Mesenchymal stem cell (in vitro differentiated cells and primary cell): ENCODE results near the gene POU6F1.

Source experiments
- DNase-seq: peaks from one replicate; pipeline ENCODE4 v3.0.0-alpha.2; 2013
- H2AFZ ChIP-seq: one replicate; pipeline ENCODE4 v1.6.1; 2013; ENCODE audit warnings: low read depth, mild to moderate bottlenecking, control low read depth, inconsistent platforms, low read length, moderate library complexity
- H2AK5ac ChIP-seq: 2 replicates; pipeline ENCODE4 v1.6.1; 2013; ENCODE audit warnings: low read length, moderate library complexity, mild to moderate bottlenecking, inconsistent platforms; ENCODE audit not compliant: severe bottlenecking
- H2BK120ac ChIP-seq: one replicate; pipeline ENCODE4 v1.6.1; 2013; ENCODE audit warnings: low read depth, mild to moderate bottlenecking, inconsistent platforms, low read length, moderate library complexity
- H2BK12ac ChIP-seq, 2 experiments: one replicate each; pipeline ENCODE4 v1.6.1; 2013; ENCODE audit warnings: inconsistent platforms in 2 of 2, low read length in 2 of 2, mild to moderate bottlenecking in 2 of 2, moderate library complexity in 2 of 2, control low read depth in 1 of 2
- H2BK15ac ChIP-seq: one replicate; pipeline ENCODE4 v1.6.1; 2013; ENCODE audit warnings: mild to moderate bottlenecking, low read depth, inconsistent platforms; ENCODE audit not compliant: poor library complexity, severe bottlenecking
- H2BK5ac ChIP-seq: 2 replicates; pipeline ENCODE4 v1.6.1; 2013; ENCODE audit warnings: low read depth, mild to moderate bottlenecking, low read length, control low read depth, inconsistent platforms; ENCODE audit not compliant: poor library complexity, severe bottlenecking
- H3K14ac ChIP-seq, 2 experiments: one replicate each; pipeline ENCODE4 v1.6.1; 2013; ENCODE audit warnings: inconsistent platforms in 2 of 2, low read length in 2 of 2, control low read depth in 1 of 2, mild to moderate bottlenecking in 1 of 2, moderate library complexity in 1 of 2
- H3K18ac ChIP-seq, 2 experiments: one replicate each; pipeline ENCODE4 v1.6.1; 2013; ENCODE audit warnings: inconsistent platforms in 2 of 2, low read length in 2 of 2, control low read depth in 1 of 2, low read depth in 1 of 2, mild to moderate bottlenecking in 1 of 2
- H3K23ac ChIP-seq, 2 experiments: one replicate each; pipeline ENCODE4 v1.6.1; 2013; ENCODE audit warnings: inconsistent platforms in 2 of 2, low read length in 2 of 2, mild to moderate bottlenecking in 2 of 2, moderate library complexity in 2 of 2, control low read depth in 1 of 2
- H3K27ac ChIP-seq: 2 replicates; pipeline ENCODE4 v1.5.1; 2013; ENCODE audit warnings: mild to moderate bottlenecking, moderate library complexity, low read length, control low read depth, inconsistent platforms; ENCODE audit not compliant: poor library complexity, severe bottlenecking
- H3K27me3 ChIP-seq, 2 experiments: 2 replicates each; pipeline versions ENCODE4 v1.6.1 to v1.7.0; 2013; ENCODE audit warnings: low read length in 2 of 2, mild to moderate bottlenecking in 2 of 2, moderate library complexity in 2 of 2, control low read depth in 1 of 2, inconsistent platforms in 1 of 2; ENCODE audit not compliant: control insufficient read depth in 1 of 2, insufficient read depth in 1 of 2
- H3K36me3 ChIP-seq, 2 experiments: 2 replicates each; pipeline versions ENCODE4 v1.6.1 to v1.7.0; 2013; ENCODE audit warnings: low read length in 2 of 2, control low read depth in 1 of 2, inconsistent platforms in 1 of 2, low read depth in 1 of 2, mild to moderate bottlenecking in 1 of 2; ENCODE audit not compliant: insufficient read depth in 2 of 2, control insufficient read depth in 1 of 2
- H3K4ac ChIP-seq, 2 experiments: one replicate each; pipeline ENCODE4 v1.6.1; 2013; ENCODE audit warnings: inconsistent platforms in 2 of 2, low read length in 2 of 2, mild to moderate bottlenecking in 2 of 2, moderate library complexity in 2 of 2, control low read depth in 1 of 2, low read depth in 1 of 2
- H3K4me1 ChIP-seq: 2 replicates; pipeline ENCODE4 v1.6.1; 2013; ENCODE audit warnings: low read depth, low read length, control low read depth; ENCODE audit not compliant: control insufficient read depth, insufficient read depth
- H3K4me2 ChIP-seq: 2 replicates; pipeline ENCODE4 v1.6.1; 2013; ENCODE audit warnings: low read length, mild to moderate bottlenecking, inconsistent platforms; ENCODE audit not compliant: poor library complexity, severe bottlenecking
- H3K4me3 ChIP-seq, 2 experiments: 2 replicates each; pipeline versions ENCODE4 v1.5.1 to v1.7.0; 2013; ENCODE audit warnings: low read length in 2 of 2, mild to moderate bottlenecking in 2 of 2, control low read depth in 1 of 2, low read depth in 1 of 2; ENCODE audit not compliant: insufficient read depth in 1 of 2
- H3K79me1 ChIP-seq: replicated peaks from 2 replicates; pipeline ENCODE4 v1.6.1; 2013; ENCODE audit warnings: mild to moderate bottlenecking, control low read depth, low read length, inconsistent platforms; ENCODE audit not compliant: poor library complexity, severe bottlenecking
- H3K9ac ChIP-seq: 2 replicates; pipeline ENCODE4 v1.7.0; 2013; ENCODE audit warnings: mild to moderate bottlenecking, low read length, moderate library complexity
- H3K9me3 ChIP-seq: 2 replicates; pipeline ENCODE4 v1.7.0; 2013; ENCODE audit warnings: mild to moderate bottlenecking, low read length; ENCODE audit not compliant: control insufficient read depth
- H4K8ac ChIP-seq: one replicate; pipeline ENCODE4 v1.6.1; 2013; ENCODE audit warnings: inconsistent platforms, mild to moderate bottlenecking, low read length, moderate library complexity
- H4K91ac ChIP-seq: one replicate; pipeline ENCODE4 v1.6.1; 2013; ENCODE audit warnings: mild to moderate bottlenecking, low read length, inconsistent platforms
- WGBS: methylation state at CpG from one replicate; pipeline ENCODE4 v1.1.7; 2013; ENCODE audit warnings: mixed read lengths; 5-methylcytosine and 5-hydroxymethylcytosine counted together

Gene POU6F1

GRCh38 chr12:51238037-51238509 lies 20.2 kb upstream of the POU6F1 start:
- Histone ChIP-seq H3K79me1 (peaks cover 15% of the 10 kb centered on the region), H4K8ac (peak overlapping the region; percentile 86), H3K4me1 (peaks cover 12% of the 10 kb centered on the region), H3K4me3 (peak overlapping the region; percentile 61 to 99), H3K36me3 (peaks cover 12 to 30% of the 10 kb centered on the region in 2 experiments), H2AK5ac (peak overlapping the region; percentile 22), H3K27me3 (no peaks in the 10 kb centered on the region), H2BK15ac (no peak overlapping the region), H2BK120ac (peak overlapping the region; percentile 71), H3K18ac (peak overlapping the region; percentile 79 to 88), H3K9me3 (no peaks in the 10 kb centered on the region), H3K14ac (no peak overlapping the region), H2BK5ac (no peak overlapping the region), H3K4ac (peak overlapping the region; percentile 6 to 85), H3K27ac (peak overlapping the region; percentile 50), H4K91ac (peak overlapping the region; percentile 66), H3K9ac (peak overlapping the region; percentile 100), H2AFZ (peak overlapping the region; percentile 93), H2BK12ac (peak overlapping the region; percentile 72 to 73), H3K4me2 (peak overlapping the region; percentile 93), H3K23ac (no peak overlapping the region)
- 36% methylated on average over 9 of the region's 10 CpGs for WGBS
- no peak for DNase-seq

- Histone ChIP-seq H2BK12ac (no peak overlapping the region), H3K9ac (no peak overlapping the region), H3K9me3 (no peaks in the 10 kb centered on the region), H3K4me3 (no peak overlapping the region), H3K18ac (no peak overlapping the region), H3K27ac (no peak overlapping the region), H3K36me3 (no peaks in the 10 kb centered on the region), H3K23ac (no peak overlapping the region), H3K14ac (no peak overlapping the region), H4K8ac (no peak overlapping the region), H2BK120ac (no peak overlapping the region), H3K79me1 (peaks cover 6% of the 10 kb centered on the region), H2BK15ac (no peak overlapping the region), H2BK5ac (no peak overlapping the region), H2AFZ (no peak overlapping the region), H3K27me3 (no peaks in the 10 kb centered on the region), H3K4ac (no peak overlapping the region), H4K91ac (no peak overlapping the region), H2AK5ac (no peak overlapping the region), H3K4me1 (peaks cover 5% of the 10 kb centered on the region), H3K4me2 (no peak overlapping the region)
- WGBS, result 97% methylated on average over 3 of the region's 5 CpGs
- no peak for DNase-seq
Observed at GRCh38 chr12:51234530-51234929, 16.7 kb upstream of the POU6F1 start.

- Histone ChIP-seq H3K4me2 (no peak overlapping the region), H3K4ac (no peak overlapping the region), H3K79me1 (no peaks in the 10 kb centered on the region), H3K18ac (no peak overlapping the region), H2BK15ac (no peak overlapping the region), H3K9ac (no peak overlapping the region), H3K4me3 (no peak overlapping the region), H3K4me1 (no peaks in the 10 kb centered on the region), H3K9me3 (no peaks in the 10 kb centered on the region), H2AFZ (no peak overlapping the region), H2BK120ac (no peak overlapping the region), H3K27ac (no peak overlapping the region), H3K23ac (no peak overlapping the region), H2BK5ac (no peak overlapping the region), H4K8ac (no peak overlapping the region), H2AK5ac (no peak overlapping the region), H4K91ac (no peak overlapping the region), H3K36me3 (no peaks in the 10 kb centered on the region), H3K27me3 (no peaks in the 10 kb centered on the region), H2BK12ac (no peak overlapping the region), H3K14ac (no peak overlapping the region)
- DNase-seq, result no peak
Observed at GRCh38 chr12:51232642-51233041, 14.8 kb upstream of the POU6F1 start.

- H2BK15ac ChIP-seq, result no peak overlapping the region
- no peak overlapping the region for H3K4me2 ChIP-seq
- H3K36me3 ChIP-seq, result no peaks in the 10 kb centered on the region
- H3K79me1 ChIP-seq, result no peaks in the 10 kb centered on the region
- H2AK5ac ChIP-seq, result no peak overlapping the region
- H3K27me3 ChIP-seq, result no peaks in the 10 kb centered on the region
- H3K4me3 ChIP-seq, result no peak overlapping the region
- no peak overlapping the region for H3K4ac ChIP-seq
- H3K9me3 ChIP-seq, result no peaks in the 10 kb centered on the region
- H4K8ac ChIP-seq, result no peak overlapping the region
- H2BK12ac ChIP-seq, result no peak overlapping the region
- H2AFZ ChIP-seq, result no peak overlapping the region
- no peak overlapping the region for H3K14ac ChIP-seq
- no peak overlapping the region for H3K23ac ChIP-seq
- no peaks in the 10 kb centered on the region for H3K4me1 ChIP-seq
- 94% methylated on average over 7 of the region's 7 CpGs for WGBS
- H3K9ac ChIP-seq, result no peak overlapping the region
- no peak overlapping the region for H4K91ac ChIP-seq
- no peak overlapping the region for H2BK5ac ChIP-seq
- H3K27ac ChIP-seq, result no peak overlapping the region
- DNase-seq, result no peak
- no peak overlapping the region for H3K18ac ChIP-seq
- H2BK120ac ChIP-seq, result no peak overlapping the region
Observed at GRCh38 chr12:51229116-51229809, 11.4 kb upstream of the POU6F1 start.
